DOHH2 (cell line): Measurements from ENCODE around the gene LY6G5C.

Source experiments
- CTCF ChIP-seq: fragments of 200-600 bp; sonication (generic); IDR thresholded peaks from one replicate; pipeline ENCODE4 v1.5.1; 2014; ENCODE audit warnings: antibody characterized with exemption, mild to moderate bottlenecking, low read depth, low read length; ENCODE audit not compliant: poor library complexity, severe bottlenecking
- EZH2phosphoT487 ChIP-seq: fragments of 200-600 bp; sonication (generic); IDR thresholded peaks from 2 replicates; pipeline ENCODE4 v1.6.1; 2017; ENCODE audit warnings: borderline replicate concordance, mild to moderate bottlenecking, antibody characterized with exemption, low read length, moderate library complexity, mixed read lengths

DNA sequence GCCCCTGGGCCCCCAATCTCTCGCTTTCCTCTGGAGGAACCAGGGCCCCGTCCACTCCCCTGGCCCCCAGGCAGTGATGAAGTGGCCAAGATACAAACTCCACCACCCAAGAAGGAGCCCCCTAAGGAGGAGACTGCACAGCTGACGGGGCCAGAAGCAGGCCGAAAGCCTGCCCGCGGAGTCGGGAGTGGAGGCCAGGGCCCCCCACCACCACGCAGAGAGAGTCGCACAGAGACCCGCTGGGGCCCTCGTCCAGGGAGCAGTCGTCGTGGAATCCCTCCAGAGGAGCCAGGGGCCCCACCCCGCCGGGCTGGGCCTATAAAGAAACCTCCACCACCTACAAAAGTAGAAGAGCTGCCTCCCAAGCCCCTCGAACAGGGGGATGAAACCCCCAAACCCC is 49.7 kb downstream of the LY6G5C start:
- no peak for TF ChIP-seq CTCF
- TF ChIP-seq EZH2phosphoT487: no peak
